ENCODE results near the gene NMRK1. TPM values are rescaled to one million over a fixed set of nuclear protein-coding genes. Genes with fewer than 3 reads are reported as not detected.

The NMRK1 gene
- total RNA-seq, 1 donor = 21.4 TPM

DNA sequence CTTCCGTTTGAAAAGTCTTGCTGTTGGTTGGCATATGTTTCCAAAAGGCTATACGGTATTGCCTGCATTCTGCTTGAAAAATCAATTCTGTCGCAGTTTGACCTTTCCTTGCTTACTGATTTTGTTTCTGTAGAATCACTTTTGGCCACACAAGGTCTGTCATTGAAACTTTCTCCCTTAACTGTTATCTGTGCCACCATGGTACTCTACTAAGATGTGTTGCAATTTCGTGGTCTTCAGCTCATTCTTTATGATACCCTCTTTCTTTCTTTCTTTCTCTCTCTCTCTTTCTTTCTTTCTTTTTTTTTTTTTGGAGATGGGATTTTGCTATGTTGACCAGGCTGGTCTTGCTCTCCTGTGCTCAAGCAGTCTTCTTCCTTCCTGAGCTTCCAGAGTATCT, 4.8 kb upstream of the NMRK1 start:
- no peaks in the 10 kb centered on the region for H3K9me3 ChIP-seq (ENCODE audit: low read depth, low read length)
- no peak overlapping the region for H3K4me3 ChIP-seq (ENCODE audit: insufficient read depth, low read length)
- H3K79me2 ChIP-seq (ENCODE audit: insufficient read depth, low read length) = peaks cover 89% of the 10 kb centered on the region
- H3K27me3 ChIP-seq (ENCODE audit: insufficient read depth, low read length) = no peaks in the 10 kb centered on the region
- TF ChIP-seq CTCF (IDR thresholded peaks at IDR 0.05; ENCODE audit: extremely low read depth, low read depth, low read length) = no peak
- DNase-seq (ENCODE audit: insufficient read length, low spot score, missing footprints) = no peak
- peaks cover 24% of the 10 kb centered on the region for H3K4me1 ChIP-seq (ENCODE audit: insufficient read depth, low read length)
- H3K27ac ChIP-seq (ENCODE audit: low read depth, low read length) = no peak overlapping the region
- no peak overlapping the region for H3K4me2 ChIP-seq (ENCODE audit: insufficient read depth, low read length)
- no peak overlapping the region for H2AFZ ChIP-seq (ENCODE audit: low read length)
- peaks cover 29% of the 10 kb centered on the region for H4K20me1 ChIP-seq (ENCODE audit: insufficient read depth, low read length)
- H3K36me3 ChIP-seq (ENCODE audit: insufficient read depth, low read length) = no peaks in the 10 kb centered on the region

- no peak overlapping the region for H3K27ac ChIP-seq (ENCODE audit: low read depth, low read length)
- DNase-seq (ENCODE audit: insufficient read length, low spot score, missing footprints) = no peak
- peaks cover 18% of the 10 kb centered on the region for H3K4me1 ChIP-seq (ENCODE audit: insufficient read depth, low read length)
- no peak overlapping the region for H2AFZ ChIP-seq (ENCODE audit: low read length)
- H3K27me3 ChIP-seq (ENCODE audit: insufficient read depth, low read length) = no peaks in the 10 kb centered on the region
- H4K20me1 ChIP-seq (ENCODE audit: insufficient read depth, low read length) = peaks cover 17% of the 10 kb centered on the region
- H3K4me2 ChIP-seq (ENCODE audit: insufficient read depth, low read length) = peak overlapping the region; percentile 37
- TF ChIP-seq CTCF (IDR thresholded peaks at IDR 0.05; ENCODE audit: extremely low read depth, low read depth, low read length) = no peak
- H3K79me2 ChIP-seq (ENCODE audit: insufficient read depth, low read length) = peaks cover 81% of the 10 kb centered on the region
- H3K9me3 ChIP-seq (ENCODE audit: low read depth, low read length) = no peaks in the 10 kb centered on the region
- no peak overlapping the region for H3K4me3 ChIP-seq (ENCODE audit: insufficient read depth, low read length)
- H3K36me3 ChIP-seq (ENCODE audit: insufficient read depth, low read length) = no peaks in the 10 kb centered on the region
Measured at GRCh38 chr9:75090579-75090978, 2.6 kb upstream of the NMRK1 start.

- Histone ChIP-seq H3K4me1 (ENCODE audit: insufficient read depth, low read length) (peaks cover 18% of the 10 kb centered on the region), H3K27ac (ENCODE audit: low read depth, low read length) (peak overlapping the region; percentile 81), H3K4me2 (ENCODE audit: insufficient read depth, low read length) (peak overlapping the region; percentile 94), H3K79me2 (ENCODE audit: insufficient read depth, low read length) (peaks cover 71% of the 10 kb centered on the region), H3K9me3 (ENCODE audit: low read depth, low read length) (no peaks in the 10 kb centered on the region), H3K27me3 (ENCODE audit: insufficient read depth, low read length) (no peaks in the 10 kb centered on the region), H2AFZ (ENCODE audit: low read length) (peak overlapping the region; percentile 97), H3K4me3 (ENCODE audit: insufficient read depth, low read length) (peak overlapping the region; percentile 95), H3K36me3 (ENCODE audit: insufficient read depth, low read length) (no peaks in the 10 kb centered on the region), H4K20me1 (ENCODE audit: insufficient read depth, low read length) (peaks cover 17% of the 10 kb centered on the region)
- TF ChIP-seq CTCF (IDR thresholded peaks at IDR 0.05; ENCODE audit: extremely low read depth, low read depth, low read length) = no peak
- DNase-seq (ENCODE audit: insufficient read length, low spot score, missing footprints) = no peak
Measured at GRCh38 chr9:75089373-75089766, 1.4 kb upstream of the NMRK1 start.

- H3K4me2 ChIP-seq (ENCODE audit: insufficient read depth, low read length) = peak overlapping the region; percentile 94
- TF ChIP-seq CTCF (IDR thresholded peaks at IDR 0.05; ENCODE audit: extremely low read depth, low read depth, low read length) = peak; percentile 57
- no peaks in the 10 kb centered on the region for H3K9me3 ChIP-seq (ENCODE audit: low read depth, low read length)
- peak overlapping the region; percentile 97 for H2AFZ ChIP-seq (ENCODE audit: low read length)
- DNase-seq (ENCODE audit: insufficient read length, low spot score, missing footprints) = peak; percentile 78
- peak overlapping the region; percentile 95 for H3K4me3 ChIP-seq (ENCODE audit: insufficient read depth, low read length)
- peak overlapping the region; percentile 81 for H3K27ac ChIP-seq (ENCODE audit: low read depth, low read length)
- H3K79me2 ChIP-seq (ENCODE audit: insufficient read depth, low read length) = peaks cover 66% of the 10 kb centered on the region
- H3K27me3 ChIP-seq (ENCODE audit: insufficient read depth, low read length) = no peaks in the 10 kb centered on the region
- peaks cover 15% of the 10 kb centered on the region for H4K20me1 ChIP-seq (ENCODE audit: insufficient read depth, low read length)
- H3K36me3 ChIP-seq (ENCODE audit: insufficient read depth, low read length) = no peaks in the 10 kb centered on the region
- peaks cover 18% of the 10 kb centered on the region for H3K4me1 ChIP-seq (ENCODE audit: insufficient read depth, low read length)
Measured at GRCh38 chr9:75088646-75089372, 854 bp upstream of the NMRK1 start.

Measured in osteoblast (primary cell).